ENCODE measurements around the gene CLIC4.
"Not testable (repeated sequence)": the region's sequence is repeated elsewhere in the genome, so short reads cannot be mapped to it uniquely, and the experiment has no call there.

Gene CLIC4

GRCh38 chr1:24878775-24879742 lies 133.8 kb downstream of the CLIC4 start:
- no peak for DNase-seq

DNA sequence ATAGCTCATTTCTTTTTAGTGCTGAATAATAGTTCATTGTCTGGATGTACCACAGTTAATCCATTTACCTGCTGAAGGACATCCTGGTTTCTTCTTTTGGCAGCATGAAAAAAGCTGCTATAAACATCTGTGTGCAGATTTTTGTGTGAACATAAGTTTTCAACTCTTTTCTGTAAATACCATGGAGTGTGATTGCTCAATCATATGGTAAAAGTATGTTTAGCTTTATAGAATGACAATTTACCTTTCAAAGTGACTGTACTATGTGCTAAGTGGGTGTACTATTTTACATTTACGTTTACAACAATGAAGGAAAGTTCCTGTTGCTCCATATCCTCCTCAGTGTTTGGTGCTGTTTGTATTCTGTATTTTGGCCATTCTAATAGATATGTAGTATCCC lies 135.8 kb downstream of the CLIC4 start:
- no peak for DNase-seq

- DNase-seq: no peak
Measured at GRCh38 chr1:24884751-24885150, 139.5 kb downstream of the CLIC4 start.

DNA sequence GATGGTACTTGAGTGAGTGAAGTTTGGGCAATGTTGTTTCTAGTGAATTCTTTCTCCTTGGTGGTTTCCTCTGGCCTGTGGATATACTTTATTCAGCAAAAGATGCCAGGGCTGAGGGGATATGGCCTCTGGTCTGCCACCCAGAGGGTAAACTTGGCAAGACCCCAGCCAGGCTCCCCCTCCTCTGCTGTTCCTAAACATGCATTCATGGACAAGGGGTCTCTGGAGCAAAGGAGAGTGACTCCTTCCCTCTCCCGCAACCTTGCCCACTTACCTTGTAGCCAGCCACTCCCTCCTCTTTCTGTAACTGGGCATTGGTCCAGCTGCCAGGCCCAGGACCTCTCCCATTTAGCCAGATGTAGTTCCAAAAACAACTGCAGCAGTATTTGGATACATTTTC lies 141.0 kb downstream of the CLIC4 start:
- no peak for DNase-seq

GRCh38 chr1:24888061-24888970 lies 143.1 kb downstream of the CLIC4 start:
- DNase-seq: no peak

- no peak for DNase-seq
Measured at GRCh38 chr1:24888971-24889676, 143.9 kb downstream of the CLIC4 start.

- no peak for DNase-seq
Measured at GRCh38 chr1:24890887-24891286, 145.6 kb downstream of the CLIC4 start.

DNA sequence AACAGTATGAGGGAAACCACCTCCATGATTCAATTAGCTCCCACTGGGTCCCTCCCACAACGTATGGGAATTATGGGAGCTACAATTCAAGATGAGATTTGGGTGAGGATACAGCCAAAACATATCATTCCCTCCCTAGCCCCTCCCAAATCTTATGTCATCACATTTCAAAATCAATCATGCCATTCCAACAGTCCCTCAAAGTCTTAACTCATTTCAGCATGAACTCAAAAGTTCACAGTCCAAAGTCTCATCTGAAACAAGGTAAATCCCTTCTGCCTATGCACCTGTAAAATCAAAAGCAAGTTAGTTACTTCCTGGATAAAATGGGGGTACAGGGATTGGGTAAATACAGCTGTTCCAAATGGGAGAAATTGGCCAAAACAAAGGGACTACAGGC lies 146.1 kb downstream of the CLIC4 start:
- not testable (repeated sequence) for DNase-seq

DNA sequence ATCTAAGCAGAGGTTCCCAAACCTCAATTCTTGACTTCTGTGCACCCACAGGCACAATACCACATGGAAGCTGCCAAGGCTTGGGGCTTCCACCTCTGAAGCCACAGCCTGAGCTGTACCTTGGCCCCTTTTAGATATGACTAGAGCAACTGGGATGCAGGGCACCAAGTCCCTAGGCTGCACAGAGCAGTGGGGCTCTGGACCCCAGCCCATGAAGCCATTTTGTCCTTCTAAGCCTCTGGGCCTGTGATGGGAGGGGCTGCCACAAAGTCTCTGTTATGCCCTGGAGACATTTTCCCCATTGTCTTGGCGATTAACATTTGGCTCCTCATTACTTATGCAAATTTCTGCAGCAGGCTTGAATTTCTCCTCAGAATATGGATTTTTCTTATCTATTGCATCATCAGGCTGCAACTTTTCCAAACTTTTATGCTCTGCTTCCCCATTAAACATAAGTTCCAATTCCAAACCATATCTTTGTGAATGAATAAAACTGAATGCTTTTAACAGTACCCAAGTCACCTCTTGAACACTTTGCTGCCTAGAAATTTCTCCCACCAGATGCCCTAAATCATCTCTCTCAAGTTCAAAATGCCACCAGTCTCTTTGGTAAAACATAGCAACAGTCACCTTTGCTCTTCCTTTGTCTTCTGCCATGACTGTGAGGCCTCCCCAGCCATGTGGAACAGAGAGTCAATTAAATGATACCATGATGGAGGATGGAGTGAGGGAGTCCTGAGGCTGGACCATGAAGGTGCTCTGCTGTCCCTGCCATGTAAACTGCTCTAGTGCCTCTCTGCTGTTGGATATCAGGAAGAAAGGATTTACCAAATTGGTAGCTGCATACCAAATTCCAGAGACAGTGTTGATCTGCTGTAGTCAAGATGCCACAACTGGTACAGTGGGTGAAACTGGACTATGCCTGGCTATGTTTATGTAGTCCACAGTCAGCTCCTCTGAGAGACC lies 147.2 kb downstream of the CLIC4 start:
- DNase-seq: no peak

GRCh38 chr1:24893431-24893830 lies 148.2 kb downstream of the CLIC4 start:
- DNase-seq: no peak

Data from DMS153 (cell line).